ENCODE data around the gene TMIE.

DNA sequence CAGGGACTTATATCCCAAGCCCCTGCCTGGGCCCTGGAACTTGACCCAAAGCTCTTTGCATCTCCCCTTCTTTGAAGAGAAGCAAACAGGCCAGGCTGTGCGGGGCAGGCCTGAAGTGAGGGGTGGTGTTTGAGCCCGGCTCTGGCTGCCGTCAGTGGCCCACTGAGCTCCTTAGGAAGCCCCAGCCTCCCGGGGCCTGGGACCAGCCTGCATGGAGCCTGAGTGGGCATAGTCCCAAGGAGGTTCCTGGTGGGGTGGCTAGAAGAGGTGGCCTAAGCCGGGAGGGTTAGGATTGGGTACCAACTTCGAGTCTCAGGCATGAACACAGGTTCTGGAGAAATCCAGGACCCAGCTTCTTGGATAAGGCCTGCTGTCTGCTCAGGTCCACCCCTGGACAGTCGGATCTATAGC, 6.4 kb downstream of the TMIE start:
- TF ChIP-seq, protein P1, sequence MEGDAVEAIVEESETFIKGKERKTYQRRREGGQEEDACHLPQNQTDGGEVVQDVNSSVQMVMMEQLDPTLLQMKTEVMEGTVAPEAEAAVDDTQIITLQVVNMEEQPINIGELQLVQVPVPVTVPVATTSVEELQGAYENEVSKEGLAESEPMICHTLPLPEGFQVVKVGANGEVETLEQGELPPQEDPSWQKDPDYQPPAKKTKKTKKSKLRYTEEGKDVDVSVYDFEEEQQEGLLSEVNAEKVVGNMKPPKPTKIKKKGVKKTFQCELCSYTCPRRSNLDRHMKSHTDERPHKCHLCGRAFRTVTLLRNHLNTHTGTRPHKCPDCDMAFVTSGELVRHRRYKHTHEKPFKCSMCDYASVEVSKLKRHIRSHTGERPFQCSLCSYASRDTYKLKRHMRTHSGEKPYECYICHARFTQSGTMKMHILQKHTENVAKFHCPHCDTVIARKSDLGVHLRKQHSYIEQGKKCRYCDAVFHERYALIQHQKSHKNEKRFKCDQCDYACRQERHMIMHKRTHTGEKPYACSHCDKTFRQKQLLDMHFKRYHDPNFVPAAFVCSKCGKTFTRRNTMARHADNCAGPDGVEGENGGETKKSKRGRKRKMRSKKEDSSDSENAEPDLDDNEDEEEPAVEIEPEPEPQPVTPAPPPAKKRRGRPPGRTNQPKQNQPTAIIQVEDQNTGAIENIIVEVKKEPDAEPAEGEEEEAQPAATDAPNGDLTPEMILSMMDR (IDR thresholded peaks at IDR 0.05; ENCODE audit: low read depth, low read length, poor library complexity, severe bottlenecking) = no peak
- TF ChIP-seq EZH2phosphoT487 (IDR thresholded peaks at IDR 0.05; ENCODE audit: borderline replicate concordance, low read length) = no peak
